Measurements from ENCODE around the gene SLC2A4RG. TPM values are rescaled to one million over a fixed set of nuclear protein-coding genes. Genes with fewer than 3 reads are reported as not detected.
"Not testable (repeated sequence)": the region's sequence is repeated elsewhere in the genome, so short reads cannot be mapped to it uniquely, and the experiment has no call there.

The SLC2A4RG gene
- total RNA-seq, 1 donor from 2014 or later: 59.7 TPM

DNA sequence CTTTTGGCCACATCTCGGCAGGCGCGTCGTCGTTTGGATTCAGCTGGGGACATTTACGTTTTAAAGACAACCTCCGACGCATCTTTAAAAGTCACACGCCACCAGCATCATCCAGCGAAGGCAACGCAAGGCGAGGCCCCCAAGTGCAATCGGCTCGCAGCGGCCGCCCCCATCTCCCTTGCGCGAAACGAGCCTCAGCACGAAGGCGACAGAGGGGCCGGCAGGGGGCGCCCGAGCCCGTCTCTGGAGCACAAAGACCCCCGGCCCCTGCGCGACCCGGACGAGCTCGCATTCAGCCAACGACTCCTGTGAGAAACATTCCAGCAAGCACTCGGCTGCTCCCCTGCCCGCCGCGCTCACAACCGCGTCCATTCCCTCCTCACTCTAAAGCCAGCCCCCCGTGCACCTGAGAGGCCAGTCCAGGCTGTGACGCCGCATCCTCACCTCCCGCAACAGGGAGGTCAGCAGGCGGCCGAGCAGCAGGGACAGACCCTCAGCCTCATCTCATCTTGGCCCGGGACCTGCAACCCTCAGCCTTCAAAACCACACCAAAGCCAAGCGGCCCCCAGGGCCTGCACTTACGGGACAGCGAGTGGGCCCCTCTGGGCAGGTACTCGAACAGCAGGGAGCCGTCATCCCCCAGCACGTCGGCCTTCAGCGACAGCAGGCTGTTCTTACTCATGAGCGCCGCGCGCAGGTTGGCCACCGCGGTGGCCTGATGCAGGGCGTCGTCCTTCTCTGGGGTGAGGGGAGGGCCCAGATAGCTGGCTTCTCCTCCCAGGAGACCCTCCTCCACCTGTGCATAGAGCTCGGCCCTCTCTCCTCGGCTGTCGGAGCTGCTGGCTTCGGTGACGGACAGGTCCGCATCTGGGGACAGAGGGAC is 35.8 kb downstream of the SLC2A4RG start:
- no peaks in the 10 kb centered on the region for H3K9me3 Mint-ChIP-seq (ENCODE audit: low read depth)
- peaks cover 9% of the 10 kb centered on the region for H3K4me1 Mint-ChIP-seq (ENCODE audit: low read depth)

GRCh38 chr20:63776875-63777274 is 37.3 kb downstream of the SLC2A4RG start:
- not testable (repeated sequence) for H3K36me3 Mint-ChIP-seq (ENCODE audit: insufficient read depth); H3K9me3 Mint-ChIP-seq (ENCODE audit: low read depth); H3K27ac Mint-ChIP-seq; H3K4me1 Mint-ChIP-seq (ENCODE audit: low read depth); H3K27me3 Mint-ChIP-seq; DNase-seq (ENCODE audit: low spot score, unreplicated experiment); H3K4me3 Mint-ChIP-seq (ENCODE audit: low read depth)

More for the DNA sequence above, 35.8 kb downstream of the SLC2A4RG start:
- Mint-ChIP-seq H3K36me3 (ENCODE audit: insufficient read depth) (peaks cover 8% of the 10 kb centered on the region), H3K27me3 (no peaks in the 10 kb centered on the region), H3K27ac (peak overlapping the region; percentile 97), H3K4me3 (ENCODE audit: low read depth) (peak overlapping the region; percentile 69)
- peak; percentile 90 for TF ChIP-seq CTCF (IDR thresholded peaks at IDR 0.05; ENCODE audit: unreplicated experiment)
- DNase-seq (ENCODE audit: low spot score, unreplicated experiment): peak; percentile 89

DNA sequence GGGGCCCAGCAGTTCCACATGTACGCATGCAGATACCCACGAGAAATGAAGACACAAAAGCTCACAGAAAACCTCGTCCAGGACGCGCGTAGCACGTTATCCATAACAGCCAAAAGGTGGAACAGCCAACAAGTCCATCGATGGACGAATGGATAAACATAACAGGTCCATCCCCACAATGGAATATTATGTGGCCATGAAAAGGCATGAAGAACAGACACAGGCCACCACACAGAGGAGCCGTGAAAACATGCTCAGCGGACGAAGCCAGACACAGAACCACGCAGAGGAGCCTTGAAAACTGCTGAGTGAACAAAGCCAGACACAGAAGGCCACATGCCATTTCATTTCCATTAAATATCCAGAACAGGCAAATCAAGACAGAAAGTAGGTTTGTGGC is 38.0 kb downstream of the SLC2A4RG start:
- no peaks in the 10 kb centered on the region for H3K27me3 Mint-ChIP-seq
- H3K9me3 Mint-ChIP-seq (ENCODE audit: low read depth): no peaks in the 10 kb centered on the region
- H3K4me3 Mint-ChIP-seq (ENCODE audit: low read depth): no peak overlapping the region
- peaks cover 8% of the 10 kb centered on the region for H3K36me3 Mint-ChIP-seq (ENCODE audit: insufficient read depth)
- no peak overlapping the region for H3K27ac Mint-ChIP-seq
- TF ChIP-seq CTCF (IDR thresholded peaks at IDR 0.05; ENCODE audit: unreplicated experiment): no peak
- peaks cover 9% of the 10 kb centered on the region for H3K4me1 Mint-ChIP-seq (ENCODE audit: low read depth)
- no peak for DNase-seq (ENCODE audit: low spot score, unreplicated experiment)

GRCh38 chr20:63778034-63778752 is 38.6 kb downstream of the SLC2A4RG start:
- DNase-seq (ENCODE audit: low spot score, unreplicated experiment): no peak
- no peak for TF ChIP-seq CTCF (IDR thresholded peaks at IDR 0.05; ENCODE audit: unreplicated experiment)
- peaks cover 9% of the 10 kb centered on the region for H3K4me1 Mint-ChIP-seq (ENCODE audit: low read depth)
- H3K9me3 Mint-ChIP-seq (ENCODE audit: low read depth): no peaks in the 10 kb centered on the region
- H3K27me3 Mint-ChIP-seq: no peaks in the 10 kb centered on the region
- peaks cover 8% of the 10 kb centered on the region for H3K36me3 Mint-ChIP-seq (ENCODE audit: insufficient read depth)
- H3K4me3 Mint-ChIP-seq (ENCODE audit: low read depth): no peak overlapping the region
- H3K27ac Mint-ChIP-seq: peak overlapping the region; percentile 21

DNA sequence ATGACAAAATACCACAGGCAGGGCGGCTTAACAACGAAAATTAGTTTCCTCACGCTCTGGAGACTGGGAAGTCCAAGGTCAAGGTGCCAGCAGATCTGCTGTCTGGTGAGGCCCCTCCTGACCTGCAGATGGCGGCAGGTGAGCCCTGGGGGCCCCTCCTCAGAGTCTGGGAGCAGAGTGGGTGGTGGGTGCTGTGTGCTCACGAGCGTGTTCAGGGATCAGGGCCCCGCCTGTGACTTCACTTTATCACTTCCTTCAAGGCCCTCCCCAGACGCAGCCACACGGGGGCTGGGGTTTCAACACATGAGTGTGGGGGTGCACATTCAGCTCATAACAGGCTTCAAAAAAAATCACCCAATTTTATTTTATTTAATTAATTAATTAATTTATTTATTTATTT is 39.3 kb downstream of the SLC2A4RG start:
- H3K27ac Mint-ChIP-seq: no peak overlapping the region
- DNase-seq (ENCODE audit: low spot score, unreplicated experiment): no peak
- H3K9me3 Mint-ChIP-seq (ENCODE audit: low read depth): no peaks in the 10 kb centered on the region
- no peak overlapping the region for H3K4me3 Mint-ChIP-seq (ENCODE audit: low read depth)
- H3K4me1 Mint-ChIP-seq (ENCODE audit: low read depth): peaks cover 9% of the 10 kb centered on the region
- no peak for TF ChIP-seq CTCF (IDR thresholded peaks at IDR 0.05; ENCODE audit: unreplicated experiment)
- no peaks in the 10 kb centered on the region for H3K27me3 Mint-ChIP-seq
- peaks cover 8% of the 10 kb centered on the region for H3K36me3 Mint-ChIP-seq (ENCODE audit: insufficient read depth)

All from progenitor cell of endocrine pancreas (in vitro differentiated cells).